ENCODE data around the gene POLD2.

The POLD2 gene

GRCh38 chr7:44077061-44077460 lies 46.3 kb downstream of the POLD2 start:
- Histone ChIP-seq H3K27ac (peak overlapping the region; percentile 96; the same call in 1 of the 2 replicates), H3K4me2 (peak overlapping the region; percentile 80), H3K9ac (peak overlapping the region; percentile 95), H4K20me1 (peaks cover 13% of the 10 kb centered on the region; the same call in 1 of the 2 replicates), H3K4me3 (no peak overlapping the region), H3K9me3 (no peaks in the 10 kb centered on the region), H3K27me3 (no peaks in the 10 kb centered on the region), H3K4me1 (peaks cover 97% of the 10 kb centered on the region), H3K36me3 (peaks cover 85% of the 10 kb centered on the region)
- TF ChIP-seq Cebpa-rat (IDR thresholded peaks at IDR 0.05): no peak

- H3K9me3 ChIP-seq: no peaks in the 10 kb centered on the region
- H3K36me3 ChIP-seq: peaks cover 93% of the 10 kb centered on the region
- peak overlapping the region; percentile 95; the same call in 1 of the 2 replicates for H3K9ac ChIP-seq
- peak overlapping the region; percentile 90; the same call in 1 of the 2 replicates for H3K4me2 ChIP-seq
- no peak for TF ChIP-seq Cebpa-rat (IDR thresholded peaks at IDR 0.05)
- H3K4me1 ChIP-seq: peaks cover 100% of the 10 kb centered on the region
- no peaks in the 10 kb centered on the region for H3K27me3 ChIP-seq
- H3K4me3 ChIP-seq: no peak overlapping the region
- H4K20me1 ChIP-seq: peaks cover 13% of the 10 kb centered on the region; the same call in 1 of the 2 replicates
- peak overlapping the region; percentile 96; the same call in 1 of the 2 replicates for H3K27ac ChIP-seq
Measured at GRCh38 chr7:44076101-44076895, 47.0 kb downstream of the POLD2 start.

GRCh38 chr7:44075296-44076075 lies 47.9 kb downstream of the POLD2 start:
- Histone ChIP-seq H3K9me3 (no peaks in the 10 kb centered on the region), H3K27me3 (no peaks in the 10 kb centered on the region), H3K9ac (no peak overlapping the region), H3K4me1 (peaks cover 100% of the 10 kb centered on the region), H3K27ac (peak overlapping the region; percentile 81; the same call in 1 of the 2 replicates), H4K20me1 (peaks cover 13% of the 10 kb centered on the region; the same call in 1 of the 2 replicates), H3K36me3 (peaks cover 91% of the 10 kb centered on the region), H3K4me2 (peak overlapping the region; percentile 90), H3K4me3 (no peak overlapping the region)
- TF ChIP-seq Cebpa-rat (IDR thresholded peaks at IDR 0.05): no peak

GRCh38 chr7:44074349-44074695 lies 49.0 kb downstream of the POLD2 start:
- H3K27me3 ChIP-seq: no peaks in the 10 kb centered on the region
- peak overlapping the region; percentile 90 for H3K4me2 ChIP-seq
- H3K9ac ChIP-seq: peak overlapping the region; percentile 73
- H3K36me3 ChIP-seq: peaks cover 80% of the 10 kb centered on the region
- TF ChIP-seq Cebpa-rat (IDR thresholded peaks at IDR 0.05): no peak
- H4K20me1 ChIP-seq: peaks cover 13% of the 10 kb centered on the region; the same call in 1 of the 2 replicates
- H3K4me3 ChIP-seq: peak overlapping the region; percentile 55
- peak overlapping the region; percentile 81 for H3K27ac ChIP-seq
- no peaks in the 10 kb centered on the region for H3K9me3 ChIP-seq
- H3K4me1 ChIP-seq: peaks cover 94% of the 10 kb centered on the region

- Histone ChIP-seq H3K9me3 (no peaks in the 10 kb centered on the region), H3K4me1 (peaks cover 89% of the 10 kb centered on the region), H3K4me3 (peak overlapping the region; percentile 55), H3K4me2 (peak overlapping the region; percentile 90), H3K36me3 (peaks cover 75% of the 10 kb centered on the region), H3K27ac (peak overlapping the region; percentile 81), H4K20me1 (peaks cover 8% of the 10 kb centered on the region; the same call in 1 of the 2 replicates), H3K27me3 (no peaks in the 10 kb centered on the region), H3K9ac (peak overlapping the region; percentile 73)
- TF ChIP-seq Cebpa-rat (IDR thresholded peaks at IDR 0.05): no peak
Measured at GRCh38 chr7:44073664-44074348, 49.5 kb downstream of the POLD2 start.

GRCh38 chr7:44072364-44073231 lies 50.8 kb downstream of the POLD2 start:
- H3K27ac ChIP-seq: peak overlapping the region; percentile 81
- TF ChIP-seq Cebpa-rat (IDR thresholded peaks at IDR 0.05): no peak
- H3K9me3 ChIP-seq: no peaks in the 10 kb centered on the region
- peak overlapping the region; percentile 73; the same call in 1 of the 2 replicates for H3K9ac ChIP-seq
- peak overlapping the region; percentile 90 for H3K4me2 ChIP-seq
- no peaks in the 10 kb centered on the region for H3K27me3 ChIP-seq
- peaks cover 63% of the 10 kb centered on the region for H3K36me3 ChIP-seq
- no peak overlapping the region for H3K4me3 ChIP-seq
- no peaks in the 10 kb centered on the region; the same call in 1 of the 2 replicates for H4K20me1 ChIP-seq
- H3K4me1 ChIP-seq: peaks cover 77% of the 10 kb centered on the region

GRCh38 chr7:44071726-44072363 lies 51.5 kb downstream of the POLD2 start:
- peak overlapping the region; percentile 90 for H3K4me2 ChIP-seq
- peaks cover 55% of the 10 kb centered on the region for H3K36me3 ChIP-seq
- no peak overlapping the region for H3K4me3 ChIP-seq
- no peaks in the 10 kb centered on the region for H3K27me3 ChIP-seq
- no peaks in the 10 kb centered on the region; the same call in 1 of the 2 replicates for H4K20me1 ChIP-seq
- H3K4me1 ChIP-seq: peaks cover 69% of the 10 kb centered on the region
- peak overlapping the region; percentile 36; the same call in 1 of the 2 replicates for H3K27ac ChIP-seq
- no peaks in the 10 kb centered on the region for H3K9me3 ChIP-seq
- no peak overlapping the region; the same call in 1 of the 2 replicates for H3K9ac ChIP-seq
- no peak for TF ChIP-seq Cebpa-rat (IDR thresholded peaks at IDR 0.05)

GRCh38 chr7:44068054-44068453 lies 55.3 kb downstream of the POLD2 start:
- no peak overlapping the region for H3K4me2 ChIP-seq
- H3K9ac ChIP-seq: no peak overlapping the region
- H3K9me3 ChIP-seq: no peaks in the 10 kb centered on the region
- H4K20me1 ChIP-seq: no peaks in the 10 kb centered on the region
- peaks cover 47% of the 10 kb centered on the region for H3K4me1 ChIP-seq
- no peak overlapping the region for H3K27ac ChIP-seq
- no peak overlapping the region for H3K4me3 ChIP-seq
- no peaks in the 10 kb centered on the region for H3K27me3 ChIP-seq
- no peak for TF ChIP-seq Cebpa-rat (IDR thresholded peaks at IDR 0.05)
- H3K36me3 ChIP-seq: peaks cover 31% of the 10 kb centered on the region
